ENCODE measurements around the gene MTFP1.
"Not testable (repeated sequence)": the region's sequence is repeated elsewhere in the genome, so short reads cannot be mapped to it uniquely, and the experiment has no call there.

Gene MTFP1

GRCh38 chr22:30457981-30458380 lies 32.4 kb downstream of the MTFP1 start:
- DNase-seq (ENCODE audit: low read depth in 1 of 2, low spot score in 1 of 2): no peak
- TF ChIP-seq JUND (IDR thresholded peaks at IDR 0.05; ENCODE audit: low read depth): no peak
- in situ Hi-C loops (cut with HindIII; ENCODE audit: low pct_unique_long_range_greater_than_20kb, low sequenced_read_pairs): no loop called here

- DNase-seq (ENCODE audit: low read depth in 1 of 2, low spot score in 1 of 2): peak; percentile 19 to 65
- no peak for TF ChIP-seq JUND (IDR thresholded peaks at IDR 0.05; ENCODE audit: low read depth)
These were observed 33.8 kb downstream of the MTFP1 start for GRCh38 chr22:30459181-30460052.

GRCh38 chr22:30460147-30460546 lies 34.6 kb downstream of the MTFP1 start:
- DNase-seq (ENCODE audit: low read depth in 1 of 2, low spot score in 1 of 2): peak in 1 of 2 experiments; percentile 39
- TF ChIP-seq JUND (IDR thresholded peaks at IDR 0.05; ENCODE audit: low read depth): no peak
- in situ Hi-C loops (cut with HindIII; ENCODE audit: low pct_unique_long_range_greater_than_20kb, low sequenced_read_pairs): no loop called here

More at GRCh38 chr22:30459181-30460052, 33.8 kb downstream of the MTFP1 start:
- in situ Hi-C loops (cut with HindIII; ENCODE audit: low pct_unique_long_range_greater_than_20kb, low sequenced_read_pairs): no loop called here

GRCh38 chr22:30460555-30460954 lies 35.0 kb downstream of the MTFP1 start:
- in situ Hi-C loops (cut with HindIII; ENCODE audit: low pct_unique_long_range_greater_than_20kb, low sequenced_read_pairs); DNase-seq (ENCODE audit: low read depth in 1 of 2, low spot score in 1 of 2): not testable (repeated sequence)

GRCh38 chr22:30469165-30469564 lies 43.6 kb downstream of the MTFP1 start:
- TF ChIP-seq JUND (IDR thresholded peaks at IDR 0.05; ENCODE audit: low read depth): no peak
- DNase-seq (ENCODE audit: low read depth in 1 of 2, low spot score in 1 of 2): no peak
- in situ Hi-C loops (cut with HindIII; ENCODE audit: low pct_unique_long_range_greater_than_20kb, low sequenced_read_pairs): no loop called here

GRCh38 chr22:30470655-30471054 lies 45.1 kb downstream of the MTFP1 start:
- no peak for DNase-seq (ENCODE audit: low read depth in 1 of 2, low spot score in 1 of 2)
- no peak for TF ChIP-seq JUND (IDR thresholded peaks at IDR 0.05; ENCODE audit: low read depth)
- in situ Hi-C loops (cut with HindIII; ENCODE audit: low pct_unique_long_range_greater_than_20kb, low sequenced_read_pairs): no loop called here

- no peak for DNase-seq (ENCODE audit: low read depth in 1 of 2, low spot score in 1 of 2)
- in situ Hi-C loops (cut with HindIII; ENCODE audit: low pct_unique_long_range_greater_than_20kb, low sequenced_read_pairs): no loop called here
- no peak for TF ChIP-seq JUND (IDR thresholded peaks at IDR 0.05; ENCODE audit: low read depth)
These were observed 46.2 kb downstream of the MTFP1 start, which contains the start of gene SEC14L3 for GRCh38 chr22:30471616-30472318. Gene SEC14L3 (minus strand): TSS chr22:30472017. CDS start chr22:30471958, 59 bp downstream.

- TF ChIP-seq JUND (IDR thresholded peaks at IDR 0.05; ENCODE audit: low read depth): no peak
- DNase-seq (ENCODE audit: low read depth in 1 of 2, low spot score in 1 of 2): no peak
- in situ Hi-C loops (cut with HindIII; ENCODE audit: low pct_unique_long_range_greater_than_20kb, low sequenced_read_pairs): no loop called here
These were observed 47.6 kb downstream of the MTFP1 start for GRCh38 chr22:30472994-30473720.

- TF ChIP-seq JUND (IDR thresholded peaks at IDR 0.05; ENCODE audit: low read depth): no peak
- no peak for DNase-seq (ENCODE audit: low read depth in 1 of 2, low spot score in 1 of 2)
- in situ Hi-C loops (cut with HindIII; ENCODE audit: low pct_unique_long_range_greater_than_20kb, low sequenced_read_pairs): no loop called here
These were observed 48.6 kb downstream of the MTFP1 start for GRCh38 chr22:30474121-30474520.

GRCh38 chr22:30474683-30475424 lies 49.3 kb downstream of the MTFP1 start:
- in situ Hi-C loops (cut with HindIII; ENCODE audit: low pct_unique_long_range_greater_than_20kb, low sequenced_read_pairs): no loop called here
- TF ChIP-seq JUND (IDR thresholded peaks at IDR 0.05; ENCODE audit: low read depth): no peak
- peak in 1 of 2 experiments; percentile 24 for DNase-seq (ENCODE audit: low read depth in 1 of 2, low spot score in 1 of 2)
